KMS-11 (cell line): ENCODE measurements around the gene GGPS1.

Experiments
- H2AFZ ChIP-seq: fragments of 200-600 bp; sonication (generic); 2 replicates; pipeline ENCODE4 v1.6.1; 2016; ENCODE audit warnings: antibody characterized with exemption, mixed run types, low read depth
- H3K27ac ChIP-seq: fragments of 200-600 bp; sonication (generic); 2 replicates; pipeline ENCODE4 v1.6.1; 2016; ENCODE audit warnings: mild to moderate bottlenecking, mixed run types
- H3K27me3 ChIP-seq: fragments of 200-600 bp; sonication (generic); 2 replicates; pipeline ENCODE4 v1.6.1; 2017; ENCODE audit warnings: mild to moderate bottlenecking, low read depth, mixed run types, moderate library complexity; ENCODE audit not compliant: insufficient read depth
- H3K36me3 ChIP-seq: fragments of 200-600 bp; sonication (generic); 2 replicates; pipeline ENCODE4 v1.6.1; 2017; ENCODE audit warnings: mild to moderate bottlenecking, mixed run types; ENCODE audit not compliant: insufficient read depth
- H3K4me1 ChIP-seq: fragments of 200-600 bp; sonication (generic); 2 replicates; pipeline ENCODE4 v1.6.1; 2016; ENCODE audit warnings: mild to moderate bottlenecking, low read depth, mixed run types; ENCODE audit not compliant: poor library complexity, severe bottlenecking
- H3K4me2 ChIP-seq: fragments of 200-600 bp; sonication (generic); 2 replicates; pipeline ENCODE4 v1.7.0; 2016; ENCODE audit warnings: mild to moderate bottlenecking, mixed run types
- H3K4me3 ChIP-seq: fragments of 200-600 bp; sonication (generic); IDR thresholded peaks from 2 replicates; pipeline ENCODE4 v1.6.1; 2017; ENCODE audit warnings: low read depth, low read length, mixed read lengths; ENCODE audit not compliant: insufficient read depth
- H3K79me2 ChIP-seq: fragments of 200-600 bp; sonication (generic); 2 replicates; pipeline ENCODE4 v1.6.1; 2016; ENCODE audit warnings: low read depth, mixed run types; ENCODE audit not compliant: insufficient read depth
- H3K9ac ChIP-seq: fragments of 200-600 bp; sonication (generic); 2 replicates; pipeline ENCODE4 v1.6.1; 2016; ENCODE audit warnings: mild to moderate bottlenecking, mixed run types
- H4K20me1 ChIP-seq: fragments of 200-600 bp; sonication (generic); 2 replicates; pipeline ENCODE4 v1.6.1; 2016; ENCODE audit warnings: mild to moderate bottlenecking, mixed run types; ENCODE audit not compliant: insufficient read depth
- TF ChIP-seq, protein P1 (sequence below): fragments of 200-600 bp; sonication (generic); conservative IDR thresholded peaks from 2 replicates; pipeline ENCODE4 v1.6.1; 2017; ENCODE audit warnings: low read depth, mild to moderate bottlenecking, antibody characterized with exemption, low read length, moderate library complexity, mixed read lengths

GGPS1 gene

GRCh38 chr1:235320521-235321179, 7.7 kb upstream of the GGPS1 start:
- TF ChIP-seq, protein P1, sequence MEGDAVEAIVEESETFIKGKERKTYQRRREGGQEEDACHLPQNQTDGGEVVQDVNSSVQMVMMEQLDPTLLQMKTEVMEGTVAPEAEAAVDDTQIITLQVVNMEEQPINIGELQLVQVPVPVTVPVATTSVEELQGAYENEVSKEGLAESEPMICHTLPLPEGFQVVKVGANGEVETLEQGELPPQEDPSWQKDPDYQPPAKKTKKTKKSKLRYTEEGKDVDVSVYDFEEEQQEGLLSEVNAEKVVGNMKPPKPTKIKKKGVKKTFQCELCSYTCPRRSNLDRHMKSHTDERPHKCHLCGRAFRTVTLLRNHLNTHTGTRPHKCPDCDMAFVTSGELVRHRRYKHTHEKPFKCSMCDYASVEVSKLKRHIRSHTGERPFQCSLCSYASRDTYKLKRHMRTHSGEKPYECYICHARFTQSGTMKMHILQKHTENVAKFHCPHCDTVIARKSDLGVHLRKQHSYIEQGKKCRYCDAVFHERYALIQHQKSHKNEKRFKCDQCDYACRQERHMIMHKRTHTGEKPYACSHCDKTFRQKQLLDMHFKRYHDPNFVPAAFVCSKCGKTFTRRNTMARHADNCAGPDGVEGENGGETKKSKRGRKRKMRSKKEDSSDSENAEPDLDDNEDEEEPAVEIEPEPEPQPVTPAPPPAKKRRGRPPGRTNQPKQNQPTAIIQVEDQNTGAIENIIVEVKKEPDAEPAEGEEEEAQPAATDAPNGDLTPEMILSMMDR: no peak
- no peaks in the 10 kb centered on the region; the same call in 1 of the 2 replicates for H3K36me3 ChIP-seq
- no peak overlapping the region for H2AFZ ChIP-seq
- H3K9ac ChIP-seq: no peak overlapping the region
- peaks cover 99% of the 10 kb centered on the region for H3K79me2 ChIP-seq
- H4K20me1 ChIP-seq: peaks cover 31% of the 10 kb centered on the region
- H3K4me1 ChIP-seq: peaks cover 19% of the 10 kb centered on the region
- no peak overlapping the region for H3K27ac ChIP-seq
- H3K4me3 ChIP-seq: no peak overlapping the region
- H3K27me3 ChIP-seq: no peaks in the 10 kb centered on the region
- no peak overlapping the region for H3K4me2 ChIP-seq

DNA sequence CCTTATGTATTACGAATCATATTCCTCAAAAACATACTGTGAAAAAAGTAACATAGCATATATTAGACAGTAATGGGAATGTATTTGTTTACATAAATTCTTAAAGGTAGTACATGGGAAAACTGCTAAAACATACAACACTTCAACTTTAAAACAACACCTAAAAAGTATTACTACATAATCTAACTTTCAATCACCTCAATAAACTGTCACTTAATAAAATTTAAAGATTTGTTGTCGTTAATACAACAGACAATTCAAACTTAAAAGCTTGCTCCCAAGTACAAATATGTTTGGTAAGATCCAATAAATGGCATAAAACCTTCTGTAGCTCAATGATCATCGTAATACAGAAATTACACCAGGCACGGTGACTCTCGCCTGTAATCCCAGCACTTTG, 4.1 kb upstream of the GGPS1 start:
- no peak overlapping the region for H3K4me3 ChIP-seq
- TF ChIP-seq, protein P1: no peak
- peaks cover 21% of the 10 kb centered on the region for H3K4me1 ChIP-seq
- H3K4me2 ChIP-seq: peak overlapping the region; percentile 7; the same call in 1 of the 2 replicates
- H3K27me3 ChIP-seq: no peaks in the 10 kb centered on the region
- H2AFZ ChIP-seq: no peak overlapping the region
- no peak overlapping the region for H3K27ac ChIP-seq
- H3K79me2 ChIP-seq: peaks cover 85% of the 10 kb centered on the region
- H4K20me1 ChIP-seq: peaks cover 32% of the 10 kb centered on the region
- H3K36me3 ChIP-seq: no peaks in the 10 kb centered on the region
- H3K9ac ChIP-seq: no peak overlapping the region

- H3K27ac ChIP-seq: no peak overlapping the region
- H3K79me2 ChIP-seq: peaks cover 86% of the 10 kb centered on the region
- H3K4me2 ChIP-seq: peak overlapping the region; percentile 93
- H4K20me1 ChIP-seq: peaks cover 32% of the 10 kb centered on the region
- H3K9ac ChIP-seq: no peak overlapping the region
- TF ChIP-seq, protein P1: no peak
- H2AFZ ChIP-seq: no peak overlapping the region
- no peaks in the 10 kb centered on the region for H3K27me3 ChIP-seq
- peak overlapping the region; percentile 5 for H3K4me3 ChIP-seq
- H3K36me3 ChIP-seq: no peaks in the 10 kb centered on the region
- H3K4me1 ChIP-seq: peaks cover 21% of the 10 kb centered on the region
Measured at GRCh38 chr1:235325139-235325538, 3.2 kb upstream of the GGPS1 start.

- H3K4me3 ChIP-seq: peak overlapping the region; percentile 5
Measured at GRCh38 chr1:235325854-235326253, 2.5 kb upstream of the GGPS1 start.

More at GRCh38 chr1:235325854-235326253, 2.5 kb upstream of the GGPS1 start:
- Histone ChIP-seq H3K27ac (no peak overlapping the region; the same call in 1 of the 2 replicates), H3K79me2 (peaks cover 86% of the 10 kb centered on the region), H3K9ac (peak overlapping the region; percentile 75; the same call in 1 of the 2 replicates), H4K20me1 (peaks cover 32% of the 10 kb centered on the region), H3K36me3 (no peaks in the 10 kb centered on the region), H3K4me1 (peaks cover 28% of the 10 kb centered on the region), H2AFZ (no peak overlapping the region), H3K4me2 (peak overlapping the region; percentile 93), H3K27me3 (no peaks in the 10 kb centered on the region)
- TF ChIP-seq, protein P1: no peak
